HepG2 (cell line): ENCODE data around the gene SHISAL1.

Source experiments
- ATF1 ChIP-seq: IDR thresholded peaks from 2 replicates; pipeline ENCODE4 v1.6.1; 2016; ENCODE audit warnings: mild to moderate bottlenecking, control low read depth
- CTCF ChIP-seq: sonication (generic); formaldehyde crosslinking; IDR thresholded peaks from 2 replicates; pipeline ENCODE4 v1.5.0; 2020; ENCODE audit warnings: mild to moderate bottlenecking, missing genetic modification reagents, moderate library complexity
- JUND ChIP-seq: sonication (generic); formaldehyde crosslinking; IDR thresholded peaks from 2 replicates; pipeline ENCODE4 v1.8.0; 2022; ENCODE audit warnings: mild to moderate bottlenecking, missing genetic modification reagents
- MAX ChIP-seq: IDR thresholded peaks from 2 replicates; pipeline ENCODE4 v1.6.1; 2012; ENCODE audit warnings: inconsistent platforms
- MAZ ChIP-seq, 2 experiments: sonication (generic) in 1 of 2; formaldehyde crosslinking in 1 of 2; IDR thresholded peaks; 2 replicates each; pipeline versions ENCODE4 v1.5.0 to v1.6.1; 2012 to 2020; ENCODE audit warnings: low read depth in 2 of 2, mild to moderate bottlenecking in 2 of 2, borderline replicate concordance in 1 of 2, improper control_type of control experiment in 1 of 2, low read length in 1 of 2, missing genetic modification reagents in 1 of 2, moderate library complexity in 1 of 2
- NCOR1 ChIP-seq: fragments of 200-600 bp; sonication (generic); IDR thresholded peaks from 2 replicates; pipeline ENCODE4 v1.7.0; 2017; ENCODE audit warnings: antibody characterized with exemption, low read length, borderline replicate concordance
- TCF7 ChIP-seq: sonication (generic); IDR thresholded peaks from 2 replicates; pipeline ENCODE4 v1.6.1; 2016; ENCODE audit warnings: antibody characterized with exemption, low read depth
- UBTF ChIP-seq: sonication (generic); formaldehyde crosslinking; IDR thresholded peaks from 2 replicates; pipeline ENCODE4 v1.4.0; 2020; ENCODE audit warnings: mild to moderate bottlenecking, missing genetic modification reagents
- ZNF883 ChIP-seq: sonication (generic); formaldehyde crosslinking; IDR thresholded peaks from 2 replicates; pipeline ENCODE4 v1.5.1; 2020; ENCODE audit warnings: mild to moderate bottlenecking, missing genetic modification reagents; ENCODE audit errors: not compliant biosample characterization

- TF ChIP-seq UBTF (CRISPR knock-in tag) (no peak), ZNF883 (no peak), MAX (no peak), ATF1 (CRISPR knock-in tag) (no peak), MAZ (IDR thresholded peaks at IDR 0.05; ENCODE audit: borderline replicate concordance, low read depth, low read length) (no peak), MAZ (CRISPR knock-in tag; IDR thresholded peaks at IDR 0.05; ENCODE audit: low read depth) (no peak), CTCF (CRISPR knock-in tag) (no peak), NCOR1 (no peak), TCF7 (no peak), JUND (no peak)
Measured at GRCh38 chr22:44271732-44272400, 40.9 kb downstream of the SHISAL1 start.
